ENCODE measurements around the gene PRKCB. TPM values are rescaled to one million over a fixed set of nuclear protein-coding genes. Genes with fewer than 3 reads are reported as not detected.

The PRKCB gene
- polyA plus RNA-seq, 1 donor (not counting 4 experiments of a cell fraction or from before 2014, with no cell fraction given) = 0.18 TPM

DNA sequence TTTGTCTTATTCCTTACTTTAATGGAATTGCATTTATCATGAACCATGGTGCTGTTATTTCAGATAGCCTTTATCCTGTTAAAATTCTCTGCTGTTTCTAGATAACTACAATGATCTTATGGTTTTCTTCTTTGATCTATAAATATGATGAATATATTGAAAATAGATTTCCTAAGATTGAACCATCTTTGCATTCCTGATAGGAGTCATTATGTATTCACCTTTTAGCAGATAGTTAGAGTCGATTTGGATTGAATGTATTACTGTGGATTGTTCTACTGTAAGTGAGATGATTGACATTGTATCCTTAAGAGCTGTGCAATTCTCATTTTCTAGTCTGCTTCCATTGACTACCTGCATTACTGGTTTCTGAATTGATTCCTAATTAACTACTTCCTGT lies 255.3 kb downstream of the PRKCB start:
- Histone ChIP-seq H3K9ac (ENCODE audit: control insufficient read depth, extremely low read depth, insufficient read depth, low read length) (no peak overlapping the region), H3K4me2 (ENCODE audit: control insufficient read depth, extremely low read depth, insufficient read depth, low read depth, low read length) (no peak overlapping the region), H3K4me3 (ENCODE audit: control insufficient read depth in 2 of 3, extremely low read depth in 1 of 3, insufficient read depth in 2 of 3, low read depth in 1 of 3, low read length in 3 of 3) (no peak overlapping the region), H3K27ac (ENCODE audit: control insufficient read depth, insufficient read depth, low read length) (no peak overlapping the region), H3K27me3 (ENCODE audit: control insufficient read depth, extremely low read depth, insufficient read depth, low read length) (no peaks in the 10 kb centered on the region), H4K20me1 (ENCODE audit: control insufficient read depth, extremely low read depth, insufficient read depth, low read length) (no peaks in the 10 kb centered on the region), H3K4me1 (ENCODE audit: control insufficient read depth, extremely low read depth, insufficient read depth, low read length) (no peaks in the 10 kb centered on the region), H2AFZ (ENCODE audit: control insufficient read depth, low read length) (no peak overlapping the region), H3K36me3 (ENCODE audit: control insufficient read depth in 2 of 2, extremely low read depth in 1 of 2, insufficient read depth in 2 of 2, low read length in 2 of 2) (no peaks in the 10 kb centered on the region), H3K79me2 (ENCODE audit: control insufficient read depth, insufficient read depth, low read length) (no peaks in the 10 kb centered on the region), H3K9me1 (ENCODE audit: control insufficient read depth, extremely low read depth, insufficient read depth, low read length) (no peaks in the 10 kb centered on the region), H3K9me3 (ENCODE audit: control insufficient read depth, low read depth, low read length) (no peaks in the 10 kb centered on the region)
- no peak for DNase-seq (ENCODE audit: low read depth, low spot score)
- TF ChIP-seq EZH2 (IDR thresholded peaks at IDR 0.05; ENCODE audit: low read length) = no peak
- TF ChIP-seq, protein P1, sequence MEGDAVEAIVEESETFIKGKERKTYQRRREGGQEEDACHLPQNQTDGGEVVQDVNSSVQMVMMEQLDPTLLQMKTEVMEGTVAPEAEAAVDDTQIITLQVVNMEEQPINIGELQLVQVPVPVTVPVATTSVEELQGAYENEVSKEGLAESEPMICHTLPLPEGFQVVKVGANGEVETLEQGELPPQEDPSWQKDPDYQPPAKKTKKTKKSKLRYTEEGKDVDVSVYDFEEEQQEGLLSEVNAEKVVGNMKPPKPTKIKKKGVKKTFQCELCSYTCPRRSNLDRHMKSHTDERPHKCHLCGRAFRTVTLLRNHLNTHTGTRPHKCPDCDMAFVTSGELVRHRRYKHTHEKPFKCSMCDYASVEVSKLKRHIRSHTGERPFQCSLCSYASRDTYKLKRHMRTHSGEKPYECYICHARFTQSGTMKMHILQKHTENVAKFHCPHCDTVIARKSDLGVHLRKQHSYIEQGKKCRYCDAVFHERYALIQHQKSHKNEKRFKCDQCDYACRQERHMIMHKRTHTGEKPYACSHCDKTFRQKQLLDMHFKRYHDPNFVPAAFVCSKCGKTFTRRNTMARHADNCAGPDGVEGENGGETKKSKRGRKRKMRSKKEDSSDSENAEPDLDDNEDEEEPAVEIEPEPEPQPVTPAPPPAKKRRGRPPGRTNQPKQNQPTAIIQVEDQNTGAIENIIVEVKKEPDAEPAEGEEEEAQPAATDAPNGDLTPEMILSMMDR (optimal IDR thresholded peaks at IDR 0.05 in 1 of 3, IDR thresholded peaks at IDR 0.05 in 1 of 3, conservative IDR thresholded peaks at IDR 0.05 in 1 of 3; ENCODE audit: extremely low read depth in 1 of 3, insufficient read depth in 2 of 3, low read length in 3 of 3) = no peak
- dilution Hi-C loops (cut with MboI; ENCODE audit: extremely low pct_ligation_motif_present, low sequenced_read_pairs) = no loop called here
- FAIRE-seq = no peak

DNA sequence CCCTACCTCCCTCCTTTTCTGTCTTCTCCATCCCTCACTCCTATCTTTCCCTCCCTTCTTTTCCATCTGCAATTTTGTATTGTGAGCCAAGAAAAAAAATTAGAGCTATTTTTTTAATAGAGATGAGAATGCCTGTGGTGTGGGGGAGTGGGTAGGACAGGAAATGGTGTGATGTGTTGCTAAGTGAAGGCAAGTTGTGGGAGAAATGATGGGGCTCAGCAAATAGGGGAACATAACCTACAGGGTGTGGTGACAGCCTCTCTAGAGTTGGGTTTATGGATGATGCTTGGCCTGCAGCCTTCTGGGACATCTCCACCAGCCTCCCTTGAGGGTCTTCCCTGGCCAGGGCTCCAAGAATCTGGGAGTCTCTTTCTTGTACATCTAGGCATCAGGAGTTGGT lies 257.3 kb downstream of the PRKCB start:
- dilution Hi-C loops (cut with MboI; ENCODE audit: extremely low pct_ligation_motif_present, low sequenced_read_pairs) = no loop called here
- H3K27ac ChIP-seq (ENCODE audit: control insufficient read depth, insufficient read depth, low read length) = no peak overlapping the region
- no peak overlapping the region for H3K9ac ChIP-seq (ENCODE audit: control insufficient read depth, extremely low read depth, insufficient read depth, low read length)
- H3K4me2 ChIP-seq (ENCODE audit: control insufficient read depth, extremely low read depth, insufficient read depth, low read depth, low read length) = no peak overlapping the region
- H3K4me1 ChIP-seq (ENCODE audit: control insufficient read depth, extremely low read depth, insufficient read depth, low read length) = no peaks in the 10 kb centered on the region
- H3K27me3 ChIP-seq (ENCODE audit: control insufficient read depth, extremely low read depth, insufficient read depth, low read length) = no peaks in the 10 kb centered on the region
- H3K4me3 ChIP-seq (ENCODE audit: control insufficient read depth in 2 of 3, extremely low read depth in 1 of 3, insufficient read depth in 2 of 3, low read depth in 1 of 3, low read length in 3 of 3) = no peak overlapping the region
- FAIRE-seq = no peak
- no peaks in the 10 kb centered on the region for H3K36me3 ChIP-seq (ENCODE audit: control insufficient read depth in 2 of 2, extremely low read depth in 1 of 2, insufficient read depth in 2 of 2, low read length in 2 of 2)
- no peaks in the 10 kb centered on the region for H3K79me2 ChIP-seq (ENCODE audit: control insufficient read depth, insufficient read depth, low read length)
- no peak overlapping the region for H2AFZ ChIP-seq (ENCODE audit: control insufficient read depth, low read length)
- no peak for DNase-seq (ENCODE audit: low read depth, low spot score)
- H3K9me3 ChIP-seq (ENCODE audit: control insufficient read depth, low read depth, low read length) = no peaks in the 10 kb centered on the region
- TF ChIP-seq, protein P1 (optimal IDR thresholded peaks at IDR 0.05 in 1 of 3, IDR thresholded peaks at IDR 0.05 in 1 of 3, conservative IDR thresholded peaks at IDR 0.05 in 1 of 3; ENCODE audit: extremely low read depth in 1 of 3, insufficient read depth in 2 of 3, low read length in 3 of 3) = no peak
- H4K20me1 ChIP-seq (ENCODE audit: control insufficient read depth, extremely low read depth, insufficient read depth, low read length) = no peaks in the 10 kb centered on the region
- no peaks in the 10 kb centered on the region for H3K9me1 ChIP-seq (ENCODE audit: control insufficient read depth, extremely low read depth, insufficient read depth, low read length)

Data from keratinocyte (primary cell).